Iris pigment epithelial cell (primary cell): Measurements from ENCODE around the gene UBE2H.
"Not testable (repeated sequence)": the region's sequence is repeated elsewhere in the genome, so short reads cannot be mapped to it uniquely, and the experiment has no call there.

ENCODE experiments used
- DNase-seq: peaks from one replicate; pipeline ENCODE4 v3.0.0-alpha.2; 2011; ENCODE audit warnings: low read depth

UBE2H gene

GRCh38 chr7:129908181-129908580 is 44.6 kb downstream of the UBE2H start:
- no peak for DNase-seq

DNA sequence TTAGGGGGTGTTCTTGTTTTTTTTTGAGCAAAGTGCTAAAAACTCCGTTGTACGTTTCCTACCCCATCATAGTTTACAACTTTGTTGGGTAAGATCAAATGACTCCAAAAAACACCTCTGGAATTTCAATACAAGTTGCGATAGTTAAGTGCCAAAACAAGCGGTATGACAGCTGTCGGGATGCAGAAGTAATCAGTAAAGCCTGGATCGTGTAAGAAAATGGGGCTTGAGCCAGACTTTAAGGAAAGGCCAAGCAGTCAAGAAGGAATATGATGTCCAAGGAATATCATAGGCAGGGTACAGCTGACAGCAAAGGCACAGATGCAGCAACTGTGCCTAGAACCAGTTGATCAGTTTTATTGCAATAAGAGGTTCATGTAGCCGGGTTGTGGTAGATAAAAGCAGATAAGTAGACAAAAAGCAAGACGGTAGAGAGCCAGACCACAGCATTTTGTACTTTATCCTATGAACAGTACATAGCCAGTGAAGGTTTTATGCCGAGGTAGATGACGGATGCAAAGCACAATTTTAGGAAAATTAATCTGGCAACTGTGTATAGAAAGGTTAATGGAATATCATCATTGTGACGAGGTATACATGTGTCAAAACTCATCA is 45.5 kb downstream of the UBE2H start:
- no peak for DNase-seq

GRCh38 chr7:129906700-129907099 is 46.1 kb downstream of the UBE2H start:
- DNase-seq = peak; percentile 51

GRCh38 chr7:129903935-129904334 is 48.8 kb downstream of the UBE2H start:
- DNase-seq = no peak

DNA sequence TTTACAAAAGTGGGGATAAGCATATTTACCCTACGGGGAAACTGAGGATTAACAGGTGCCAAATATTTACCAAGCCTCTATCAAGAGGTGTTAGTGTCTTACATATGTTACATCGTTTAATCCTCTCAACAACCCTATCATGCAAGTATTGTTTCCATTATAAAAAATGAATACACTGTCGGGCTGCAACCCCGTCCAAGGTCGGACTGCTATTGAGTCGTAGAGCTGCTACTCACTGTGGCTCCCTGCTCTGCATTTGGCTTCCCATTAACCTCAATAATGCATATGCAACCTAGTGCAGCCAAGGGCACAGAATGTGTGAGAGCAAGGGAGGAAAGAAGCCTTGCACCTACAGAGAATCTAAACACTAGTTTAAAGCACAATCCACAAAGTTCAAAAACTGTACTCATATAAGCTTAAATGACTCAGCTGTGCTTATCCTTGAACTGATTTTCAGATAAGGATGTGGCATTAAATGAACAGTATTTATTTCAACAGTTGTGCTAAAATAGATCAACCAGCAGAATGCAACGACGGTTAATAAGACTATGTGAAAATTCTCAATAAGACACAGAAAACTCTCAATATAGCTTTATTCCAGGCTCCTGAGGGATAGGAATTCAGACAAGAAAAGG is 49.9 kb downstream of the UBE2H start:
- peak; percentile 52 for DNase-seq

GRCh38 chr7:129898502-129899160 is 54.1 kb downstream of the UBE2H start:
- no peak for DNase-seq

- DNase-seq = no peak
Observed at GRCh38 chr7:129898007-129898406, 54.8 kb downstream of the UBE2H start.

DNA sequence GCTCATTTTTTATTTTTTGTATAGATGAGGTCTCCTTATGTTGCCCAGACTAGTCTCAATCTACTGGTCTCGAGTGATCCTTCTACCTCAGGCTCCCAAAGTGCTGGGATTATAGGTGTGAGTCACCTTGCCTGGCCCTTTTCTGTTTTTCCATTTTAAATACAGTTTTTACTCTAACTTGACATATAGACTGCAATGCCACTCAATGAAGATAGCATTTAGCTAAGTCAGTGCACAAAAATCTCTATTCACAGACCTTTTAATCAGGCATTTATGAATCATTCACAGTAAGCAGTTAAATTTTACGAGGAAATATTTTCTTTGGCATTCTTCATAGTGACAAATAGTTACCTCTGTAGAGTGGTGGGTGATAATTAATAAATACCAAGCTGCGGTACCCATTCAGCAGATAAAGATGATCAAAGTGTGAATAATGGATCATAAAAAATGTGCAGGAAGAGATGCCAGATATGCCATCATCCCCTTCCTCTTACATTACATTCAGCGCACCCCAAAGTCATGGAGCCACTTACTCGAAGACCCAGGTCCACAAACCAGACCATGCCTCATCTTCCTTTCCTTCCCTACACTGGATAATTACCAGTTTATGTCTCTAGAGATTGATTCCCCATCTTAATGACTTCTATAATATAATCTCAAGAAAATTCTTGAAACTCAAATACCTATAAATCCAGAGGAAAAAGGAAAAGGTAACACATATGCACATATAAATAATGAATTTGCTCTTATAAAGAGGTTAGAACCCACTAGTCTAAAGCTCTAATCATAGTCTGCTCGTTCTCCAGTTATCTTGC is 56.0 kb downstream of the UBE2H start:
- DNase-seq = peak; percentile 32

GRCh38 chr7:129894184-129894583 is 58.6 kb downstream of the UBE2H start:
- DNase-seq = not testable (repeated sequence)

GRCh38 chr7:129890090-129890489 is 62.7 kb downstream of the UBE2H start:
- DNase-seq = no peak

GRCh38 chr7:129889133-129889844 is 63.5 kb downstream of the UBE2H start:
- DNase-seq = no peak

DNA sequence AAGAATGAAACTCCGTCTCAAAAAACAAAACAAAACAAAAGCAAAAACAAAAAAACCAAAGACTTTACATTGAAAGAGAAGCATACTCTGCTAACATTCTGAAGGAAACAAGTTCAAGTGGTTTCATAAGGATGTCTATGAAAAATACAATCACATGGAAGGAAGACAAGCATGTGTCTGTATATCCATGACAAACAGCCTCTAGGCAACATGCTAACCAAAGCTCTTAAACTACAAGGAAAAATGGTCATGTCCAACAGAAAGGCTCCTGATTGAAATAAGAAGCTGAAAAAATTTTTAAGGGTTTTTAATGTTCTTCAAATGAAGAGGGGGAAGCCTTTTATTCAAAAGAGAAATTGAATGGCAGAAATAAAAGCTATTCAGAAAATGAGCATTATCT is 64.9 kb downstream of the UBE2H start:
- no peak for DNase-seq

DNA sequence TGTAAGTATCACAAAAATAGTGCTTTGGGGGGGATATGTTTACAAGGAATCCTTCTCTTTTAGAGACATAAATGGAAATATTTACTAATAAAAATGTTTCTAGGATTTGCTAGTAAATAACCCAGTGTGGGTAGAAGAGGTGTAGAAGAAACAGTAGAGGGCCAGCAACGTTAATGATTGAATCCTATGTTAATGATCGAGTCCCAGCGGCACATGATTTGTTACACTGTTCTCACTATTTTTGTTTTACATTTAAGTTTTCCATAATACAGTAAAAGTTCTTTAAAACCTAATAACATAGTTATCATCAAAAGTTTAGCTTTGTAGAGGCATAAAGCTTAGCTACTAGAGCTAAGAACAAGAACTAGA is 66.0 kb downstream of the UBE2H start:
- no peak for DNase-seq

GRCh38 chr7:129886167-129886817 is 66.5 kb downstream of the UBE2H start:
- DNase-seq = no peak

DNA sequence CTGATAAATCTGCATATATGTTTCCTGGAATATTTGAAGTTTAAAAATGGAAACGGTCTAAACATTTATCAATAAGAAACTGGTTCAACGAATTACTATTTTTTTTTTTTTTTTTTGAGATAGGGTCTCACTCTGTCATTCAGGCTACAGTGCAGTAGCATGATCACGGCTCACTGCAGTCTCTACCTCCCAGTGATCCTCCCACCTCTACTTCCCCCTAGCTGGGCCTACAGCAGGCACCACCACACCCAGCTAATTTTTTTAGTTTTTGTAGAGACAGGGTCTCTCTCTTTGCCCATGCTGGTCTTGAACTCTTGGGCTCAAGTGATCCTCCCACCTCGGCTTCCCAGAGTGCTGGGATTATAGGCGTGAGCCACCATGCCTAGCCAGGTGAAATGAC is 68.3 kb downstream of the UBE2H start:
- DNase-seq = no peak

GRCh38 chr7:129883151-129883550 is 69.6 kb downstream of the UBE2H start:
- DNase-seq = no peak

GRCh38 chr7:129882531-129882930 is 70.2 kb downstream of the UBE2H start:
- peak; percentile 31 for DNase-seq

GRCh38 chr7:129877146-129877792 is 75.5 kb downstream of the UBE2H start:
- DNase-seq = peak; percentile 82

DNA sequence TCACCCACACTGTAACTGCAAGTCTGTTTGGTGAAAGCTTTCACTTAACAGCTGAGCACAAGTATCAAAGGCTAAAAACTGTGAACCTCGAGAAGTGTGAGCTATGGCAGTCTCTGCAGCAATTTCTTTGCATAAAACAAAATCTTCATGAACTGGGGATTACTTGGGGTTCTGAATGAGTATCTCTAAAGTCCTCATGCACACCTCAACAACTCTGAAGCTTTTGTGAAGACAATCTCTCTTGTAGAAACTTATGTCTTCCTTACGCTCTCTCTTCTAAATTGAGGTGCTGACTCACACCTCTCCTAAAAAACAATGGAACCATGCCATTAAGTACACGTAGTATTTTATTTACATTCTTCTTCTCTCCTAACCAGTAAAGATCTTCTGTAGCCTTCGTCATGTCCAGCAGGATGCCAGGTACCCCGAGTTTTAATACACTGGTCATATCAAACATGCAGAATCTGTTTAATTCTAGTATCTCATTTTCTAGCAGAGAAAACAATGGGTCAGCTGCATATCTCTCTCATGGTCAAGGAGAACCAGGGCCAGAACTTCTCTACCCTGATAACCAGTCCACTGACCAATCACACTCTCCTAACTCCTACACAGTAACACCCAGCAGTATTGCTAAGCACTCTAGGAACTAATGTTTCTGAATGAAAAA is 76.9 kb downstream of the UBE2H start:
- peak; percentile 77 for DNase-seq

GRCh38 chr7:129875160-129875559 is 77.6 kb downstream of the UBE2H start:
- no peak for DNase-seq
